GM19455 (cell line): Measurements from ENCODE around the gene PRRG4.
A peak's percentile ranks its signal among the peaks of the same experiment; 100 is the strongest.
"Not testable (repeated sequence)": the region's sequence is repeated elsewhere in the genome, so short reads cannot be mapped to it uniquely, and the experiment has no call there.

Experiments
- ATAC-seq: cut with Tn5 transposase; IDR thresholded peaks from one replicate; pipeline ENCODE4 v1.9.1; 2021; ENCODE audit not compliant: unreplicated experiment

Gene PRRG4

GRCh38 chr11:32829680-32830412 lies at the start of gene PRRG4:
Gene PRRG4, plus strand, starts transcription at chr11:32829927. Its CDS starts 603 bp downstream, at chr11:32830530.
- ATAC-seq: peak; percentile 86

- ATAC-seq: not testable (repeated sequence)
These were observed 48.9 kb upstream of the PRRG4 start for GRCh38 chr11:32780839-32781238.

GRCh38 chr11:32781721-32782120 lies 48.0 kb upstream of the PRRG4 start:
- ATAC-seq: no peak

- no peak for ATAC-seq
These were observed 44.5 kb upstream of the PRRG4 start for GRCh38 chr11:32785262-32785661.

GRCh38 chr11:32786811-32787210 lies 42.9 kb upstream of the PRRG4 start:
- no peak for ATAC-seq

GRCh38 chr11:32790916-32791315 lies 38.8 kb upstream of the PRRG4 start:
- no peak for ATAC-seq

- ATAC-seq: peak; percentile 28
These were observed 37.4 kb upstream of the PRRG4 start for GRCh38 chr11:32792111-32792947.

GRCh38 chr11:32792948-32793475 lies 36.7 kb upstream of the PRRG4 start:
- peak; percentile 85 for ATAC-seq

GRCh38 chr11:32794439-32794838 lies 35.3 kb upstream of the PRRG4 start, which contains the start of gene CCDC73:
Gene CCDC73, minus strand, starts transcription at chr11:32794662. Its CDS starts 34,419 bp downstream, at chr11:32760243.
- ATAC-seq: no peak

- ATAC-seq: no peak
These were observed 33.3 kb upstream of the PRRG4 start for GRCh38 chr11:32796425-32796824.

GRCh38 chr11:32809313-32809712 lies 20.4 kb upstream of the PRRG4 start:
- peak; percentile 98 for ATAC-seq

- ATAC-seq: no peak
These were observed 12.4 kb upstream of the PRRG4 start for GRCh38 chr11:32817181-32817851.

- ATAC-seq: no peak
These were observed 11.9 kb upstream of the PRRG4 start for GRCh38 chr11:32817852-32818183.

GRCh38 chr11:32819187-32819586 lies 10.5 kb upstream of the PRRG4 start:
- ATAC-seq: no peak

GRCh38 chr11:32820497-32820896 lies 9.2 kb upstream of the PRRG4 start:
- no peak for ATAC-seq

- ATAC-seq: no peak
These were observed 8.2 kb upstream of the PRRG4 start for GRCh38 chr11:32821517-32821916.

GRCh38 chr11:32821917-32822560 lies 7.7 kb upstream of the PRRG4 start:
- no peak for ATAC-seq

- not testable (repeated sequence) for ATAC-seq
These were observed 6.1 kb upstream of the PRRG4 start for GRCh38 chr11:32823617-32824016.

GRCh38 chr11:32826113-32826512 lies 3.6 kb upstream of the PRRG4 start:
- no peak for ATAC-seq

GRCh38 chr11:32827276-32827675 lies 2.5 kb upstream of the PRRG4 start:
- ATAC-seq: no peak

- ATAC-seq: peak; percentile 39
These were observed 509 bp upstream of the PRRG4 start for GRCh38 chr11:32829157-32829679.
